Thyroid gland (tissue), 4 donors: ENCODE measurements around the gene LMF2. TPM values are rescaled to one million over a fixed set of nuclear protein-coding genes. Genes with fewer than 3 reads are reported as not detected.

ENCODE experiments used
- DNase-seq, 2 donors: peaks; one replicate each; pipeline ENCODE4 v3.0.0-alpha.2; 2019
- H3K27ac ChIP-seq, 3 donors: fragments of 200-600 bp; sonication (generic); 1 replicate in 2 of 3; 2 replicates in 1 of 3; pipeline ENCODE4 v1.5.1; 2016 to 2019; ENCODE audit warnings: mild to moderate bottlenecking in 1 of 3, moderate library complexity in 1 of 3
- H3K27me3 ChIP-seq: fragments of 200-600 bp; sonication (generic); one replicate; pipeline ENCODE4 v1.5.1; 2019
- H3K36me3 ChIP-seq, 2 donors: fragments of 200-600 bp; sonication (generic); one replicate each; pipeline ENCODE4 v1.5.1; 2016 to 2019
- H3K4me1 ChIP-seq, 2 donors: fragments of 200-600 bp; sonication (generic); one replicate each; pipeline ENCODE4 v1.5.1; 2017 to 2019
- H3K4me3 ChIP-seq, 3 donors: fragments of 200-600 bp; sonication (generic); replicated peaks in 1 of 3; 1 replicate in 2 of 3; 2 replicates in 1 of 3; pipeline ENCODE4 v1.5.1; 2016; ENCODE audit warnings: mild to moderate bottlenecking in 1 of 3
- H3K9me3 ChIP-seq: fragments of 200-600 bp; sonication (generic); one replicate; pipeline ENCODE4 v1.5.1; 2017
- POLR2A ChIP-seq, 2 donors: fragments of 450-650 bp; IDR thresholded peaks; one replicate each; pipeline ENCODE4 v1.6.1; 2017; ENCODE audit warnings: antibody characterized with exemption in 2 of 2, mild to moderate bottlenecking in 2 of 2, moderate library complexity in 1 of 2
- WGBS, 2 donors: methylation state at CpG; one replicate each; pipeline ENCODE4 v1.1.5; 2017; 5-methylcytosine and 5-hydroxymethylcytosine counted together
- intact Hi-C: fragments of 100-400 bp; cut with DNase I; formaldehyde crosslinking; loops from one replicate; pipeline ENCODE4 v1.15.1; 2023
- total RNA-seq, 4 donors: library from RNA; depleted of rRNA; stranded (reverse); fragments of >200 nt; gene quantifications; one replicate each; pipeline ENCODE4 v1.2.3, GENCODE V29; 2016
- TF ChIP-seq, protein P1 (sequence below), 6 experiments: fragments of 200-600 bp in 3 of 6; fragments of 450-650 bp in 3 of 6; sonication (generic) in 3 of 6; IDR thresholded peaks; one replicate each; pipeline ENCODE4 v1.5.1; 2016 to 2019; ENCODE audit warnings: antibody characterized with exemption in 6 of 6, mild to moderate bottlenecking in 2 of 6, inconsistent platforms in 1 of 6, moderate library complexity in 1 of 6

Gene LMF2
- total RNA-seq, 4 donors from 2014 or later, result 53.2 to 117 (median 96.6) TPM

DNA sequence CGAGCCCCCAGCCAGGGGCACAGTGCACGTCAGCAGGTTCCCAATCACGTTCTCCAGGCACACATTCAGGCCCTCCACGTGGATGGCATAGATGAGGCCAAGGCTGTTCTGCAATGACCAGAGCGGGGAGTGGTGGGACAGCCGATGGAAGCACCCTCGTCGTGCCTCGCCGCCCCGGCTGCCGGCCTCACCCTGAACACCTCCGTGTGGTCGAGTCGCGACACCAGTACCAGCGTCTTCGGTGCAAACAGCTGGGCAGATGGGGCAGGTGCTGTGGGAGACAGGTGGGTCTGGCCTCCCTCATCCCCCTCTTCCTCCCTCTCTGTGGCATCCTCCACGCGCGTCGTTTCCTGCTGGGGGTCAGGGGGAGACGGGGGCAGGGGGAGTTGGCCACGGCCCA is 40.2 kb downstream of the LMF2 start:
- 81 to 94% methylated on average over 13 to 19 of the region's 24 CpGs for WGBS, 2 donors
- no peak overlapping the region for H3K27ac ChIP-seq
- DNase-seq, result no peak
- H3K27me3 ChIP-seq, result no peaks in the 10 kb centered on the region
- H3K4me3 ChIP-seq, result no peak overlapping the region
- intact Hi-C loops, result no loop called here
- H3K36me3 ChIP-seq, result peaks cover 52 to 56% of the 10 kb centered on the region in 2 donors
- no peaks in the 10 kb centered on the region for H3K9me3 ChIP-seq
- TF ChIP-seq POLR2A (IDR thresholded peaks at IDR 0.05), result no peak
- TF ChIP-seq, protein P1, sequence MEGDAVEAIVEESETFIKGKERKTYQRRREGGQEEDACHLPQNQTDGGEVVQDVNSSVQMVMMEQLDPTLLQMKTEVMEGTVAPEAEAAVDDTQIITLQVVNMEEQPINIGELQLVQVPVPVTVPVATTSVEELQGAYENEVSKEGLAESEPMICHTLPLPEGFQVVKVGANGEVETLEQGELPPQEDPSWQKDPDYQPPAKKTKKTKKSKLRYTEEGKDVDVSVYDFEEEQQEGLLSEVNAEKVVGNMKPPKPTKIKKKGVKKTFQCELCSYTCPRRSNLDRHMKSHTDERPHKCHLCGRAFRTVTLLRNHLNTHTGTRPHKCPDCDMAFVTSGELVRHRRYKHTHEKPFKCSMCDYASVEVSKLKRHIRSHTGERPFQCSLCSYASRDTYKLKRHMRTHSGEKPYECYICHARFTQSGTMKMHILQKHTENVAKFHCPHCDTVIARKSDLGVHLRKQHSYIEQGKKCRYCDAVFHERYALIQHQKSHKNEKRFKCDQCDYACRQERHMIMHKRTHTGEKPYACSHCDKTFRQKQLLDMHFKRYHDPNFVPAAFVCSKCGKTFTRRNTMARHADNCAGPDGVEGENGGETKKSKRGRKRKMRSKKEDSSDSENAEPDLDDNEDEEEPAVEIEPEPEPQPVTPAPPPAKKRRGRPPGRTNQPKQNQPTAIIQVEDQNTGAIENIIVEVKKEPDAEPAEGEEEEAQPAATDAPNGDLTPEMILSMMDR (IDR thresholded peaks at IDR 0.05), result no peak
- H3K4me1 ChIP-seq, result peaks cover 25 to 33% of the 10 kb centered on the region in 2 donors

DNA sequence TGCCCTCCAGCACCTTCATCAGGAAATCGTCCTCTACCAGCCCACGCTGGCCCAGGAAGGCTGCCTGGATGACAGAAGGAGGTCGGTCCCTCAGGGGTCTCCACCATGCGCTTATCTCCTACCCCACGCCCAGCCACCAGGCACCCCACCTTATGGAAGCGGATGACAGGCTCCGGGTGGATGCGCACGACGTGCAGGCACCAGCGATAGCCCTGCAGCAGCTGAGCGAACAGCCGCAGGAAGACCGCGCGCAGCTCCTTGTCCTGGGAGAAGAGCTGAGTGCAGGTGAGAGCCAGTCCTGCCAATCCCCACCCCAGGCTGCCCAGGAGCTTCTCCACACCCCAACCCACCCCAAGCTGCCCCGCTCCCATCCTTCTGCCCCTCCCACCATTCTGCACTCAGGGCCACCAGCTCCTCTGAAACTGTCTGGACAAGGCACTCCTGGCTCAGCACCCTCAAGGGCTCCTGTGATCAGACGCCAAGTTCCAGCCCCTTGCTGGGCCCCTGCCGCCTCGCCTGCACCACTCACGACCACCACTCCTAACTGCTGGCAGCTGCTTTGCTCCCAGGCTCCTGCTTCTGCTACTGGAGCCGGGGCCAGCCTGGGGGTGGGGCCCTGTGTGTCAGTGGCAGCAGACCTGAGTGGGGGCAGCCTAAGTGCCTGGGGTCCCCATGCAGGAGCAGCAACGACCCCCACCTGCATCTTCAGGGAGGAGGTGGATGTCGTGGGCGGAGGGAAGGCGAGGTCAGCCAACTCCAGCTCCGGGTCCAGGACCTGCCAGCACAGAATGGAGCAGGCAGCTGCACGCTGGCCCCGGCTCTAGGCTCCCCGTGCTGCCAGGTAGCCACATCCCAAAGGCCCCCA is 42.2 kb downstream of the LMF2 start:
- DNase-seq, result no peak
- Histone ChIP-seq H3K27ac (no peak overlapping the region), H3K9me3 (no peaks in the 10 kb centered on the region), H3K36me3 (peaks cover 72 to 76% of the 10 kb centered on the region in 2 donors), H3K27me3 (no peaks in the 10 kb centered on the region), H3K4me1 (peaks cover 5 to 12% of the 10 kb centered on the region in 2 donors), H3K4me3 (no peak overlapping the region)
- TF ChIP-seq POLR2A (IDR thresholded peaks at IDR 0.05), result no peak
- TF ChIP-seq, protein P1 (IDR thresholded peaks at IDR 0.05), result no peak
- intact Hi-C loops, result no loop called here
- WGBS, 2 donors, result 90 to 91% methylated on average over 22 to 25 of the region's 30 CpGs

DNA sequence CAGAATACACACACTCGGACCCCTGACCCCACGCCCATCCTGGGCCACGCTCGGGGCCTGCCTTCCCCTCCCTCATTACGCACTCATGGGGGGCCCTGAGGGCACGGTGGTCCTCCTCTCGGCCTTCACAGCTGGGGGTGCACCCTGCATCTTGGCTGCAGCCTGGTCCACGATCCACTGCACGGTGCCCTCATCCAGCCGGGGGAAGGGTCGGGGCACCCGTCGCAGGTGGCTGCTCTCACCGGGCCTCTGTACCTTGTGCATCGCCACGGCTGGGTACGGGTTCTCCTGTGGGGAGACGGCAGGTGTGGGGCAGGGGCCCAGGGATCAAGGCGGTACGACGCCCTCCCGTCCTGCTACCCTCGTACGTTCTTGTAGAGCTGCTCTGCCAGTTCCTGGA is 43.1 kb downstream of the LMF2 start:
- H3K36me3 ChIP-seq, result peaks cover 81 to 85% of the 10 kb centered on the region in 2 donors
- no peaks in the 10 kb centered on the region for H3K27me3 ChIP-seq
- H3K27ac ChIP-seq, result no peak overlapping the region
- TF ChIP-seq, protein P1 (IDR thresholded peaks at IDR 0.05), result no peak
- TF ChIP-seq POLR2A (IDR thresholded peaks at IDR 0.05), result no peak
- no peak overlapping the region for H3K4me3 ChIP-seq
- no peaks in the 10 kb centered on the region for H3K9me3 ChIP-seq
- peaks cover 0 to 4% of the 10 kb centered on the region in 2 donors for H3K4me1 ChIP-seq
- no peak for DNase-seq
- WGBS, 2 donors, result 91 to 97% methylated on average over 16 to 18 of the region's 24 CpGs
- intact Hi-C loops, result no loop called here

DNA sequence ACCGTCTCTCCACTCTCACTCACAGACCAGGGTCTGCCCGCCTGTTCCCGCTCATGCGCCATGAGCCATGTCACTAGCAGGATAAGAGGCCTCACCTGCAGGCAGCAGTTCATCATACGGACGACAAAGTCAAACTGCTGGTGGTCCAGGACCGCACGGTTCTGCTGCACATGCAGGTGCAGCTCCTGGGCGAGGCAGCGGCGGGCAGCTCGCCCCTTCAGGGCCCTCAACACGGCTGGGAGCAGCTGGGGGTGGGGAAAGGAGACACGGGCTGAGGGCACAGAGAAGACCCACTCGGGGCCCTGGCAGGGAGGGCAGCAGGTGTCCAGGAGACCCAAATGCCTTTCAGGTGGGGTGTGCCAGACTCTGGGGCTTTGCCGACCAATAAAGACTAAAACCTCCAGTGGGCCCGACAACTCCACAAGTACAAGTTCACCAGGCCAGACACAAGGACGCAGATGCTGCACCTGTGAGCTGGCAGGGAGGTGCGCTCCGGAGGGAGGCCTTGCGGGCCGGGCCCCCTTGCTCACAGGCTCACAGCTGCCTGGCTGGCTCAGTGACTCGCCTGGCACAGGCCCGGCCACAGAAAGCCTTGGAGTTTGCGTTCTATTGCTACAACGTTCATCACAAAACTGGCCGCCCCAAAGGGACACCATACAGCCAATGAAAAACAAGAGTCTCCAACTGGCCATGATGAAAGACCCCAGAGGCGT is 44.2 kb downstream of the LMF2 start:
- no peak overlapping the region for H3K27ac ChIP-seq
- H3K4me3 ChIP-seq, result no peak overlapping the region
- no peaks in the 10 kb centered on the region for H3K27me3 ChIP-seq
- peaks cover 92 to 96% of the 10 kb centered on the region in 2 donors for H3K36me3 ChIP-seq
- TF ChIP-seq, protein P1 (IDR thresholded peaks at IDR 0.05), result no peak
- no peak for TF ChIP-seq POLR2A (IDR thresholded peaks at IDR 0.05)
- WGBS, 2 donors, result 95% methylated on average over 18 to 22 of the region's 28 CpGs
- intact Hi-C loops, result no loop called here
- no peaks in the 10 kb centered on the region for H3K9me3 ChIP-seq
- no peaks in the 10 kb centered on the region for H3K4me1 ChIP-seq
- no peak for DNase-seq
